Left forelimb (tissue), 1 donor: ENCODE data around the gene PRCC.

Experiments
- DNase-seq: peaks from one replicate; pipeline ENCODE4 v3.0.0-alpha.2; 2018; ENCODE audit warnings: low spot score

PRCC gene

DNA sequence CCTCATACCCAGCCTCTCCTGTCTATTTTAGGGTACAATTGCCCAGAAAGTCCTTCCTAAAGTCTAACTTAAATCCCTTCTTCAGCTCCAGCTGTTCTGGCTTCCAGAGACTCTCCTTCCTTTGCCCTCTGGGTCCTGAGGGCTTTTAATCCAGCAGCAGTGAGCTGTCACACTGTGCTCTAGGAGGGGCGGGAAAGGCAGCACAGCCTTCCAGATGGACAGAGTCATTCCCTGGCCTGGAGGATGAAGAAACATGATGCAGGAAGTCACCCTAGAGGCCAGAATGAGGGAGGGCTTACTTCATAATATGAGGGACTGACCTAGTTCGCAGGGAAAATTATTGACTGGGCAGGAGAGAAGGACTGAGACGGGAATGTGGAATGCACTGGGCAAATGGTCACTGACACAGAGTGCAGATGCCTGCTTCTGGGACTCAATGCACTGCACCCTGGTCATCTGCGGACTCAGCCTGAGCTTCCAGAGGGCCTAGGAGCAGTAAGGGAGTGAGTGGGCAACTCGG, 48.0 kb downstream of the PRCC start:
- no peak for DNase-seq

DNA sequence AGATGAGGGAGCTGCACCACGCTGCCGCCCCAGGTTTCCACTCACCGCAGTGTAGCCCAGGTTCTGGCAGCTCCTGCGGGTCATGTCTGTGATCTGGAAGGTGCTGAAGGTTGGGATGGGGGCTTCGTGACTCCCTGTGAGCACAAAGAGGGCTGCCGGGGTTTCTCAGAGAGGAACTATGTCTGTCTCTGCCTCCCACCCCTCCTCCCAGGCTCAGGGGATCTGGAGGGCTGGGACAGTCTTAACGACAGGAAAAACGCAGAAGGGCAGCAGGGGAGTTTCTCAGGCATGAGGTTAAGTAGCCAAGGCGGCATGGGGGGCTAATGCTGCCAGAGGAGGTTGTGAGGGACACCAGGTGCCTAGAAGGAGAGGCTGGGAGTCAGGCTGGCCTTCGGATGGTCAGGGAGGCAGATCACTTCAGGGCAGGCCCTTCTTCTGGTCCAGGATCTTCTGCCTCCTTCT, 48.7 kb downstream of the PRCC start:
- DNase-seq = no peak

GRCh38 chr1:156816561-156817328, 49.4 kb downstream of the PRCC start, which contains the start of gene SH2D2A:
TSS of gene SH2D2A (minus strand) at chr1:156816848. CDS start at chr1:156816708, 140 bp downstream.
- no peak for DNase-seq

DNA sequence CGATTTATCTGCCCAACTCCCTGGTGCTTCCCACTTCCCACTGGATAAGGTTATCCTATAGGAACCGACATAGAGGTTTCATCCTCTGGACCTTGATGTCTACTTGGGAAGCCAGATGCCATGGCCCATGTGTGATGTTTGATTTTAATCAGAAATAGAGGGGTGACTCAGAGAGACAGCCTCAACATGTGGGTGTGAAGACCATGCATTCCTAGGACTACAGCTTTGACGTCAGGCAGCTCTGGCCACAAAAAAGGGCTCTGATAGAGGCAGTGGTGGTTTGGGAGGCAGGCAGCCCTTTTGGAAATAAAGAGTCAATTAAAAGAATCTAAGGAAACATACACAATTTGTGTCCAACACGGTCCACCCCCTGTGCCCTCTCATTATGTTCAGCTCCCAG, 54.5 kb downstream of the PRCC start:
- no peak for DNase-seq

- no peak for DNase-seq
Measured at GRCh38 chr1:156822680-156823079, 55.3 kb downstream of the PRCC start.

- DNase-seq = no peak
Measured at GRCh38 chr1:156823210-156823790, 56.0 kb downstream of the PRCC start.

- no peak for DNase-seq
Measured at GRCh38 chr1:156826630-156827029, 59.3 kb downstream of the PRCC start.

GRCh38 chr1:156828400-156829124, 61.2 kb downstream of the PRCC start:
- DNase-seq = no peak

GRCh38 chr1:156832434-156832833, 65.1 kb downstream of the PRCC start:
- no peak for DNase-seq

- DNase-seq = no peak
Measured at GRCh38 chr1:156833603-156834002, 66.3 kb downstream of the PRCC start.

DNA sequence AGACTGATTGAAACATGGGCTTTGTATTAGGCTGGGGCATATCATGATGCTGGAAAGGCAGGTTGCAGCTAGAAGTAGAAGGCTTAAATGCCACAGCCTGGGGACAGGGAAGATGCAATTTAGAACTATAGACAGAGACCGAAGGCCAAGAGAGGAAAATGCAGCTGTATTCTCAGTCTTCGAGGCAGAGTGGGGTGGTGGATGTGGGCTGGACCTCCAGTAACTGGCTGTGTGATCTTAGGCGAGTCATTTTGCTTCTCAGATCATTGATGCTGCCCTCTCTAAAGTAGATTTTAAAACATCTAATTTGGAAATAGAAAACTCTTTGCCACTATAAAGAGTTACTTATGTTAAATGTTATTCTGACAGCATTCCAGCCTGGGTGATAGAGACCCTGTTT, 67.0 kb downstream of the PRCC start:
- no peak for DNase-seq

- DNase-seq = no peak
Measured at GRCh38 chr1:156836041-156836654, 68.8 kb downstream of the PRCC start.

- no peak for DNase-seq
Measured at GRCh38 chr1:156836892-156837291, 69.6 kb downstream of the PRCC start.

GRCh38 chr1:156838972-156839371, 71.6 kb downstream of the PRCC start:
- no peak for DNase-seq

- DNase-seq = no peak
Measured at GRCh38 chr1:156839426-156840109, 72.2 kb downstream of the PRCC start.

- no peak for DNase-seq
Measured at GRCh38 chr1:156840186-156840897, 73.0 kb downstream of the PRCC start.

GRCh38 chr1:156840898-156841279, 73.6 kb downstream of the PRCC start:
- DNase-seq = no peak

DNA sequence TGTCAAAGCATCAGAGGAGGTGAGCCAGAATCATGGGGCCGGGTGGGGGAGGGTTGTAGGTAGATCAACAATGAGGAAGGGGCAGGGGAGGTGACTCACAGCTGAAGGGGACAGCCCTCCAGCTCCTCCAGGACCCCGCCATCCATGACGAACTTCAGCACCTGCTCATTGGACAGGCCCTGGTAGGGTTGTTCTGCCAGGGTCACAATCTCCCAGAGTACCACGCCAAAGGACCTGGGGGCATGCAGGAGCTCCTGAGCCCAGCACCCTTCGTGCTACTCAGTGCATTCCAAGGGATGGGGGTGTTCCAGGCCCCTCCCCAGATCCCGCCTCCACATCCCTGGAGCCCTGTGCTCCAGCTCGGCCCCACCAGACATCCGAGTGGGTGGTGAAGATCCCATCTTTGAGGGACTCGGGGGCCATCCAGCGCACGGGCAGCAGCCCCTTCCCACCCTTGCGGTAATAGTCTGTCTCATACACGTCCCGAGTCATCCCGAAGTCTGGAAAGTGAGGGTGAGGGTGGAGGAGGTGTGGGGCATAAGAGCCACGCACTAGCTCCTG, 74.0 kb downstream of the PRCC start:
- no peak for DNase-seq

GRCh38 chr1:156842618-156843300, 75.4 kb downstream of the PRCC start:
- no peak for DNase-seq

DNA sequence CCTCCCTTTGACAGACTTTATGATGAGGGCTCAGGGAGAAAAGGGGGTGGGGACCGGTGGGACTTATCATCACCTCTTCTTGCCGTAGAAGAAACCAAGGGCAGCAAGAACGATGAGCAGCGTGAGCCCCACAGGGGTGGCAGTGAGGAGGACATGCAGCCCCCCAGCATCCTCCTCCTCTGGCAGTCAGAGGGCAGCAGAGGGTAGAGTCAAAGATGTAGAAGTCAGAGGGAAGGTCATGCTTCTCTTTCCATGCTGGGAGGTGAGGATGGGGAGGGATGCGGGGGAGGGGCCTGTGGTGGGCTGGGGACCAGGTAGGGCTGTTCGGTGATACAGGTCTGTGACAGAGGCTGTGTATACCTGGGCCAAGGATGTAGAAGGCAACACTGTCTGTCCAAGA, 76.8 kb downstream of the PRCC start:
- no peak for DNase-seq
